RWPE2 (cell line): ENCODE measurements around the gene FOXL3.

Experiments
- ATAC-seq: fragments of 200-7000 bp; cut with Tn5 transposase; 3 replicates; pipeline ENCODE4 v1.9.1; 2021; ENCODE audit warnings: low read depth
- DNase-seq: peaks from one replicate; pipeline ENCODE4 v3.0.0-alpha.2; 2020; ENCODE audit warnings: low spot score
- H3K27ac ChIP-seq: fragments of 450-650 bp; 2 replicates; pipeline ENCODE4 v1.5.1; 2017; ENCODE audit warnings: mild to moderate bottlenecking; ENCODE audit not compliant: poor library complexity, severe bottlenecking
- H3K27me3 ChIP-seq: fragments of 250-450 bp; sonication (Bioruptor Pico); 2 replicates; pipeline ENCODE4 v1.5.1; 2021; ENCODE audit warnings: mild to moderate bottlenecking, moderate library complexity; ENCODE audit not compliant: insufficient read depth, poor library complexity, severe bottlenecking
- H3K36me3 ChIP-seq: fragments of 250-450 bp; sonication (Bioruptor Pico); 2 replicates; pipeline ENCODE4 v1.5.1; 2020; ENCODE audit warnings: low read depth, mild to moderate bottlenecking, moderate library complexity
- H3K4me1 ChIP-seq: fragments of 250-450 bp; sonication (Bioruptor Pico); 2 replicates; pipeline ENCODE4 v1.5.1; 2021; ENCODE audit warnings: mild to moderate bottlenecking, moderate library complexity; ENCODE audit not compliant: insufficient read depth, poor library complexity, severe bottlenecking
- H3K4me3 ChIP-seq: fragments of 250-450 bp; sonication (Bioruptor Pico); 2 replicates; pipeline ENCODE4 v1.5.1; 2021; ENCODE audit warnings: mild to moderate bottlenecking, moderate library complexity; ENCODE audit not compliant: severe bottlenecking
- H3K9me3 ChIP-seq: fragments of 250-450 bp; sonication (Bioruptor Pico); 2 replicates; pipeline ENCODE4 v1.5.1; 2021; ENCODE audit warnings: mild to moderate bottlenecking, moderate library complexity; ENCODE audit not compliant: severe bottlenecking
- TF ChIP-seq, protein P1 (sequence below): fragments of 450-650 bp; IDR thresholded peaks from one replicate; pipeline ENCODE4 v1.5.1; 2017; ENCODE audit warnings: mild to moderate bottlenecking, moderate library complexity; ENCODE audit not compliant: poor library complexity, severe bottlenecking

FOXL3 gene

DNA sequence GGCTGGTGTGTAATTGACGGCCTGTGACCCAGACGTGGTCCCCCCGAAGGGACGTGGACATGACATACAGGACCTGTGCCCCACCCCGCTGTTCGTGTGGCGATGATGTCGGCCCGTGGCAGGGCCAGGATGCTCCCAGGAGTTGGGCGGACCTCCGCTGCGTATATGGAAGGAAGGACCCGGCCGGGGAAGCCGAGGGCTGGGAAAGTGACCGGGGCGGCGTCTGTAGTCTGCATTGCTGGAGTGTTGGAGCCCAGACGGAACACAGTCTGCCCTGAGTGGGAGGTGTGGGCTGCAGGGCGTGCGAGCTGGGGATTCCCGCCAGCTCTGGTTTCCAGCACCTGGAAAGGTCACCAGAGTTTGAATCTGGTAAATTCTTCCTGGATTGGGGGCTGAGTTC lies 45.0 kb upstream of the FOXL3 start:
- Histone ChIP-seq H3K4me3 (no peak overlapping the region), H3K9me3 (no peaks in the 10 kb centered on the region), H3K36me3 (peaks cover 11% of the 10 kb centered on the region), H3K27ac (no peak overlapping the region), H3K4me1 (no peaks in the 10 kb centered on the region), H3K27me3 (no peaks in the 10 kb centered on the region)
- TF ChIP-seq, protein P1, sequence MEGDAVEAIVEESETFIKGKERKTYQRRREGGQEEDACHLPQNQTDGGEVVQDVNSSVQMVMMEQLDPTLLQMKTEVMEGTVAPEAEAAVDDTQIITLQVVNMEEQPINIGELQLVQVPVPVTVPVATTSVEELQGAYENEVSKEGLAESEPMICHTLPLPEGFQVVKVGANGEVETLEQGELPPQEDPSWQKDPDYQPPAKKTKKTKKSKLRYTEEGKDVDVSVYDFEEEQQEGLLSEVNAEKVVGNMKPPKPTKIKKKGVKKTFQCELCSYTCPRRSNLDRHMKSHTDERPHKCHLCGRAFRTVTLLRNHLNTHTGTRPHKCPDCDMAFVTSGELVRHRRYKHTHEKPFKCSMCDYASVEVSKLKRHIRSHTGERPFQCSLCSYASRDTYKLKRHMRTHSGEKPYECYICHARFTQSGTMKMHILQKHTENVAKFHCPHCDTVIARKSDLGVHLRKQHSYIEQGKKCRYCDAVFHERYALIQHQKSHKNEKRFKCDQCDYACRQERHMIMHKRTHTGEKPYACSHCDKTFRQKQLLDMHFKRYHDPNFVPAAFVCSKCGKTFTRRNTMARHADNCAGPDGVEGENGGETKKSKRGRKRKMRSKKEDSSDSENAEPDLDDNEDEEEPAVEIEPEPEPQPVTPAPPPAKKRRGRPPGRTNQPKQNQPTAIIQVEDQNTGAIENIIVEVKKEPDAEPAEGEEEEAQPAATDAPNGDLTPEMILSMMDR = no peak
- ATAC-seq (no peak), DNase-seq (no peak)

DNA sequence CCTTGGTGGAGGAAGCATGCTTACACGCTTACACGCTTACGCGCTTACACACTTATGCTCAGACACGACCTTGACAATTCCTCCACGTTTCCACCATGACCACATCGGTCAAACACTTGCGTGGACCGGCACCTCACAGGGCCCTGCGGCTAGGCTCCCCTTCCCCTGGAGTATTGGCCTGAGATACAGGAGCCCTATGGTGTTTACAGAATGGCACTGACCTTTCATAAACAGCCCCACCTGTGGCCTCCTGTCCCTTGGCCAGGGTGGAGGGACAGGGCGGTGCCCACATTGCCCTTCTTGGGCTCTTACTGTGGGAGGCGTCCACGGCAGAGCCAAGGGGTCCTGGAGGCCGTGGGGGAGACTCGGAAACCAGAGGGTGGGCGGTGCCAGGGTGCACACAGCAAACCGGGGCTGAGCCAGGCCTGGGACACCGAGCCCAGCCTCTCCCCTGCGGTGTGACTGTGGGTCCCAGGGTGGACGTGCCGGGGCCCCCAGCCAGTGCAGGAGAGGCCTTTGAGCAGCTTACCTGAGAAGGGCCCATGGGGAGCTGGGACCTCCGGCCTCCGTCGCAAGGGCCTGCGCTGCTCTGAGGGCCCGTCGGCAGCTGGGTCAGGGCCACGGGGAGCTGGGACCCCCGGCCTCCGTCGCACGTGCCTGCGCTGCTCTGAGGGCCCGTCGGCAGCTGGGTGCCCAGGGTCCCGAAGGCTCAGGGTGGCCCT lies 44.2 kb upstream of the FOXL3 start:
- Histone ChIP-seq H3K27ac (no peak overlapping the region), H3K4me1 (no peaks in the 10 kb centered on the region), H3K9me3 (no peaks in the 10 kb centered on the region), H3K36me3 (peaks cover 14% of the 10 kb centered on the region), H3K27me3 (no peaks in the 10 kb centered on the region), H3K4me3 (no peak overlapping the region)
- no peak for ATAC-seq
- TF ChIP-seq, protein P1 = no peak
- DNase-seq = no peak

DNA sequence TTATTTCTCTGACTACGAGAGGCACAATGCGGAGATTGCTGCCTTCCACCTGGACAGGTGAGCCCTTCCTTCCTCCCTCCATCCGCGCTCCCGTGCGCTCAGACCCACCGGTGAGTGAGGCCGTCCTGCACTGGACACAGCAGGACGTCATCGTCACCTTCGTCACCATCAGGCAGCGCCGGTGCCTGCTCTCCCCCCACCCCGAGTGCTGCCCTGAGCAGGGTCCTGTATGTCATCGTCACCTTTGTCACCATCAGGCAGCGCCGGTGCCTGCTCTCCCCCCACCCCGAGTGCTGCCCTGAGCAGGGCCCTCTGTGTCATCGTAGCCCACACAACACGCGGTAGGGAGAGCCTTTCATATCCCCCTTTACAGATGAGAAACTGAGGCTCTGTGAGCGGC lies 43.5 kb upstream of the FOXL3 start:
- no peak for DNase-seq
- H3K9me3 ChIP-seq = no peaks in the 10 kb centered on the region
- H3K27me3 ChIP-seq = no peaks in the 10 kb centered on the region
- ATAC-seq = no peak
- TF ChIP-seq, protein P1 = no peak
- H3K4me3 ChIP-seq = no peak overlapping the region
- H3K27ac ChIP-seq = no peak overlapping the region
- H3K4me1 ChIP-seq = no peaks in the 10 kb centered on the region
- peaks cover 14% of the 10 kb centered on the region for H3K36me3 ChIP-seq

DNA sequence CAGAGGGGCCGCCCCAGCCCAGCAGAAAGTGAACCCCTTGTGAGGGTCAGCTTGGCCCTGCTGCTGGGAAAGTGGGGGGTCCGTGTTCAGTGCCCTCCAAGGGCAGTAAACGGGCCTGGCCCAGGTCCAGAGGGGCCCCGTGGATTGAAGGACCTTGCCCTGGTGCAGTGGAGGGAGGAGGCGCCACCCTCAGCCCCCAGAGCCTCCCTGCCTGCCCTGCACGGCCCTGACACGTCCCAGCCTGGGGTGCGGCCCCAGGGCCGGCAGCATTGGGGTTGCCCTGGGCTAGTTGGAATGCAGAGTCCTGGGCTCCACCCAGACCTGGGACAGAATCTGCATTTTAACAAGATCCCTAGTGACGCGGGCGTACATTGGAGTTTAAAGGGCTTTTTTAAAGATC lies 42.8 kb upstream of the FOXL3 start:
- ATAC-seq = no peak
- TF ChIP-seq, protein P1 = no peak
- H3K36me3 ChIP-seq = peaks cover 14% of the 10 kb centered on the region

DNA sequence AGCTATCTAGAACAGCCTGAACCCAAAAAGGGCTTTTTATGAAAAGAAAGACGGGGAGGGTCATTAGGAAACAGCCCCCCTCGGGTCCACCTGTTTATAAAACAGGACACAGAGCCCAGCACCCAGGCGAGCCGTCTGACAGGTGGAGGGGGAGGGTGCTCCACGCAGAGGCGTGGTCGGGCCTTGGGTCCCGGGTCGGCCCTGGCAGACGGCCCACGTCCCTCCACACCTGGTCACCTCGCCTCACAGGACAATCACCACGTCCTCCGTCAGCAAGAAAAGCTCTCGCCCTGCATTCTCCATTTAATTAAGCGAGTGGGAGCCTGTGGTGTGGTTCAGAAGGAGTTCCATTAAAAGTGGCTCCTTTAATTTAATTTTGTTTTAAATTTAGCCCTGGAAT lies 42.3 kb upstream of the FOXL3 start:
- H3K27me3 ChIP-seq = no peaks in the 10 kb centered on the region
- no peak overlapping the region for H3K4me3 ChIP-seq
- ATAC-seq (no peak), DNase-seq (no peak)
- H3K4me1 ChIP-seq = no peaks in the 10 kb centered on the region
- peaks cover 14% of the 10 kb centered on the region for H3K36me3 ChIP-seq
- no peak overlapping the region for H3K27ac ChIP-seq
- TF ChIP-seq, protein P1 = no peak
- no peaks in the 10 kb centered on the region for H3K9me3 ChIP-seq

More for the DNA sequence above, 42.8 kb upstream of the FOXL3 start:
- Histone ChIP-seq H3K27me3 (no peaks in the 10 kb centered on the region), H3K27ac (no peak overlapping the region), H3K9me3 (no peaks in the 10 kb centered on the region), H3K4me1 (no peaks in the 10 kb centered on the region), H3K4me3 (no peak overlapping the region)
- DNase-seq = no peak
